ENCODE measurements around the gene BEND7. TPM values are rescaled to one million over a fixed set of nuclear protein-coding genes. Genes with fewer than 3 reads are reported as not detected.
"Not testable (repeated sequence)": the region's sequence is repeated elsewhere in the genome, so short reads cannot be mapped to it uniquely, and the experiment has no call there.

Gene BEND7
- total and polyA plus RNA-seq, 2 of the 13 experiments (the other 11 are each of a cell fraction or from before 2014, with no cell fraction given): 14.1 to 17.1 TPM

- in situ Hi-C loops (cut with HindIII; ENCODE audit: extremely low pct_ligation_motif_present, low pct_unique_long_range_greater_than_20kb) (no loop called here), intact Hi-C loops (cut with micrococcal nuclease; ENCODE audit: unreplicated experiment) (no loop called here)
- TF ChIP-seq NKX3-1 (CRISPR knock-in tag; IDR thresholded peaks at IDR 0.05) (no peak), JARID2 (CRISPR knock-in tag; IDR thresholded peaks at IDR 0.05; ENCODE audit: insufficient replicate concordance) (no peak), SALL1 (CRISPR knock-in tag; IDR thresholded peaks at IDR 0.05) (peak; percentile 25; the same call in 1 of the 2 replicates), HOXA7 (CRISPR knock-in tag; IDR thresholded peaks at IDR 0.05) (no peak), ZMYM2 (CRISPR knock-in tag; IDR thresholded peaks at IDR 0.05) (peak; percentile 21; the same call in 1 of the 2 replicates), ZKSCAN5 (CRISPR knock-in tag; IDR thresholded peaks at IDR 0.05) (no peak)
- Histone ChIP-seq H4K20me1 (ENCODE audit: insufficient read depth, low read length) (no peaks in the 10 kb centered on the region), H3K4me2 (ENCODE audit: low read depth, low read length) (peak overlapping the region; percentile 56), H3K27me3 (ENCODE audit: control insufficient read depth in 1 of 2, insufficient read depth in 2 of 2, low read length in 2 of 2) (peaks cover 2 to 12% of the 10 kb centered on the region in 2 experiments; a peak in 3 of 5 replicates), H3K79me2 (ENCODE audit: insufficient read depth, low read length) (no peaks in the 10 kb centered on the region), H3K9ac (ENCODE audit: insufficient read depth, low read depth, low read length) (no peak overlapping the region), H3K36me3 (replicated peaks in 1 of 2; ENCODE audit: control insufficient read depth in 1 of 2, insufficient read depth in 2 of 2, low read length in 2 of 2) (no peaks in the 10 kb centered on the region), H2AFZ (ENCODE audit: low read length) (no peak overlapping the region), H3K4me1 (ENCODE audit: insufficient read depth, low read length) (peaks cover 24% of the 10 kb centered on the region), H3K9me3 (ENCODE audit: low read length) (no peaks in the 10 kb centered on the region), H3K27ac (ENCODE audit: extremely low read length, insufficient read depth, low read length) (no peak overlapping the region), H3K4me3 (replicated peaks in 1 of 3; ENCODE audit: insufficient read depth in 1 of 3, low read depth in 2 of 3, low read length in 3 of 3) (peak overlapping the region in 1 of 3 experiments; percentile 19; a peak in 1 of 6 replicates)
- DNase-seq (ENCODE audit: low spot score) (no peak), FAIRE-seq (no peak), ATAC-seq (peak; percentile 26)
- POLR2A ChIA-PET: interaction anchor here (0.5 kb wide), 1 partner anchor 9 kb away, joined by 3 read pairs; no protein-coding TSS in a partner anchor
- CTCF ChIA-PET (ENCODE audit: low intra/inter-chr PET ratio, low total read pairs): no interaction called here
- WGBS (ENCODE audit: low lambda C conversion rate): 14% methylated on average over 14 of the region's 16 CpGs
- BruUV-seq (replicated peaks): no TSS peak
Observed at GRCh38 chr10:13437026-13437555, 91.7 kb downstream of the BEND7 start.

GRCh38 chr10:13427943-13428342 lies 100.9 kb downstream of the BEND7 start:
- CTCF ChIA-PET (ENCODE audit: low intra/inter-chr PET ratio, low total read pairs); in situ Hi-C loops (cut with HindIII; ENCODE audit: extremely low pct_ligation_motif_present, low pct_unique_long_range_greater_than_20kb); DNase-seq (ENCODE audit: low spot score); H3K4me3 ChIP-seq (replicated peaks in 1 of 3; ENCODE audit: insufficient read depth in 1 of 3, low read depth in 2 of 3, low read length in 3 of 3); H2AFZ ChIP-seq (ENCODE audit: low read length); ATAC-seq; FAIRE-seq; H3K27ac ChIP-seq (ENCODE audit: extremely low read length, insufficient read depth, low read length); BruUV-seq (replicated peaks); H3K9me3 ChIP-seq (ENCODE audit: low read length); H3K36me3 ChIP-seq (replicated peaks in 1 of 2; ENCODE audit: control insufficient read depth in 1 of 2, insufficient read depth in 2 of 2, low read length in 2 of 2); H3K9ac ChIP-seq (ENCODE audit: insufficient read depth, low read depth, low read length); H3K4me1 ChIP-seq (ENCODE audit: insufficient read depth, low read length); H3K79me2 ChIP-seq (ENCODE audit: insufficient read depth, low read length); H4K20me1 ChIP-seq (ENCODE audit: insufficient read depth, low read length); intact Hi-C loops (cut with micrococcal nuclease; ENCODE audit: unreplicated experiment); H3K4me2 ChIP-seq (ENCODE audit: low read depth, low read length): not testable (repeated sequence)
- peaks cover 2 to 15% of the 10 kb centered on the region in 2 experiments for H3K27me3 ChIP-seq (ENCODE audit: control insufficient read depth in 1 of 2, insufficient read depth in 2 of 2, low read length in 2 of 2)
- 23% methylated on average over 8 of the region's 8 CpGs for WGBS (ENCODE audit: low lambda C conversion rate)
- POLR2A ChIA-PET: interaction anchor here (0.7 kb wide), 1 partner anchor 9 kb away, joined by 3 read pairs; no protein-coding TSS in a partner anchor
- TF ChIP-seq MAFK (conservative IDR thresholded peaks at IDR 0.05 in 1 of 2, IDR thresholded peaks at IDR 0.05 in 1 of 2; ENCODE audit: low read length in 2 of 2) (peak in 1 of 2 experiments; percentile 64; a peak in 3 of 4 replicates), MAFF (IDR thresholded peaks at IDR 0.05; ENCODE audit: low read depth, low read length) (peak; percentile 48)
- TF ChIP-seq, protein P1, sequence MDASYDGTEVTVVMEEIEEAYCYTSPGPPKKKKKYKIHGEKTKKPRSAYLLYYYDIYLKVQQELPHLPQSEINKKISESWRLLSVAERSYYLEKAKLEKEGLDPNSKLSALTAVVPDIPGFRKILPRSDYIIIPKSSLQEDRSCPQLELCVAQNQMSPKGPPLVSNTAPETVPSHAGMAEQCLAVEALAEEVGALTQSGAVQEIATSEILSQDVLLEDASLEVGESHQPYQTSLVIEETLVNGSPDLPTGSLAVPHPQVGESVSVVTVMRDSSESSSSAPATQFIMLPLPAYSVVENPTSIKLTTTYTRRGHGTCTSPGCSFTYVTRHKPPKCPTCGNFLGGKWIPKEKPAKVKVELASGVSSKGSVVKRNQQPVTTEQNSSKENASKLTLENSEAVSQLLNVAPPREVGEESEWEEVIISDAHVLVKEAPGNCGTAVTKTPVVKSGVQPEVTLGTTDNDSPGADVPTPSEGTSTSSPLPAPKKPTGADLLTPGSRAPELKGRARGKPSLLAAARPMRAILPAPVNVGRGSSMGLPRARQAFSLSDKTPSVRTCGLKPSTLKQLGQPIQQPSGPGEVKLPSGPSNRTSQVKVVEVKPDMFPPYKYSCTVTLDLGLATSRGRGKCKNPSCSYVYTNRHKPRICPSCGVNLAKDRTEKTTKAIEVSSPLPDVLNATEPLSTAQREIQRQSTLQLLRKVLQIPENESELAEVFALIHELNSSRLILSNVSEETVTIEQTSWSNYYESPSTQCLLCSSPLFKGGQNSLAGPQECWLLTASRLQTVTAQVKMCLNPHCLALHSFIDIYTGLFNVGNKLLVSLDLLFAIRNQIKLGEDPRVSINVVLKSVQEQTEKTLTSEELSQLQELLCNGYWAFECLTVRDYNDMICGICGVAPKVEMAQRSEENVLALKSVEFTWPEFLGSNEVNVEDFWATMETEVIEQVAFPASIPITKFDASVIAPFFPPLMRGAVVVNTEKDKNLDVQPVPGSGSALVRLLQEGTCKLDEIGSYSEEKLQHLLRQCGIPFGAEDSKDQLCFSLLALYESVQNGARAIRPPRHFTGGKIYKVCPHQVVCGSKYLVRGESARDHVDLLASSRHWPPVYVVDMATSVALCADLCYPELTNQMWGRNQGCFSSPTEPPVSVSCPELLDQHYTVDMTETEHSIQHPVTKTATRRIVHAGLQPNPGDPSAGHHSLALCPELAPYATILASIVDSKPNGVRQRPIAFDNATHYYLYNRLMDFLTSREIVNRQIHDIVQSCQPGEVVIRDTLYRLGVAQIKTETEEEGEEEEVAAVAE (CRISPR knock-in tag; IDR thresholded peaks at IDR 0.05; ENCODE audit: borderline replicate concordance): peak; percentile 69; the same call in 1 of the 2 replicates

All from HepG2 (cell line).